ENCODE measurements around the gene RPUSD1.
"Not testable (repeated sequence)": the region's sequence is repeated elsewhere in the genome, so short reads cannot be mapped to it uniquely, and the experiment has no call there.

RPUSD1 gene

GRCh38 chr16:764848-765487 is 23.2 kb downstream of the RPUSD1 start:
- DNase-seq (ENCODE audit: low spot score), result no peak

- no peak for DNase-seq (ENCODE audit: low spot score)
Measured at GRCh38 chr16:764184-764750, 23.9 kb downstream of the RPUSD1 start.

GRCh38 chr16:763369-764183 is 24.6 kb downstream of the RPUSD1 start:
- DNase-seq (ENCODE audit: low spot score), result no peak

GRCh38 chr16:762595-763268 is 25.4 kb downstream of the RPUSD1 start:
- no peak for DNase-seq (ENCODE audit: low spot score)

GRCh38 chr16:761625-762513 is 26.3 kb downstream of the RPUSD1 start:
- DNase-seq (ENCODE audit: low spot score), result no peak

GRCh38 chr16:760545-761343 is 27.4 kb downstream of the RPUSD1 start, which contains the start of gene MSLN:
Gene MSLN (plus strand): TSS chr16:760734. CDS start chr16:762681, 1,947 bp downstream.
- no peak for DNase-seq (ENCODE audit: low spot score)

- no peak for DNase-seq (ENCODE audit: low spot score)
Measured at GRCh38 chr16:760065-760464, 28.1 kb downstream of the RPUSD1 start.

GRCh38 chr16:759110-759910 is 28.9 kb downstream of the RPUSD1 start:
- DNase-seq (ENCODE audit: low spot score), result no peak

GRCh38 chr16:756428-756827 is 31.8 kb downstream of the RPUSD1 start:
- DNase-seq (ENCODE audit: low spot score), result no peak

GRCh38 chr16:754656-755055 is 33.5 kb downstream of the RPUSD1 start:
- no peak for DNase-seq (ENCODE audit: low spot score)

- DNase-seq (ENCODE audit: low spot score), result not testable (repeated sequence)
Measured at GRCh38 chr16:754121-754607, 34.0 kb downstream of the RPUSD1 start.

GRCh38 chr16:752007-752312 is 36.2 kb downstream of the RPUSD1 start:
- no peak for DNase-seq (ENCODE audit: low spot score)

GRCh38 chr16:751152-752006 is 36.8 kb downstream of the RPUSD1 start:
- DNase-seq (ENCODE audit: low spot score), result no peak

GRCh38 chr16:750485-750884 is 37.7 kb downstream of the RPUSD1 start:
- no peak for DNase-seq (ENCODE audit: low spot score)

- DNase-seq (ENCODE audit: low spot score), result no peak
Measured at GRCh38 chr16:749010-749409, 39.2 kb downstream of the RPUSD1 start.

GRCh38 chr16:747978-748746 is 40.0 kb downstream of the RPUSD1 start:
- no peak for DNase-seq (ENCODE audit: low spot score)

GRCh38 chr16:746637-747036 is 41.5 kb downstream of the RPUSD1 start:
- no peak for DNase-seq (ENCODE audit: low spot score)

GRCh38 chr16:745739-746138 is 42.4 kb downstream of the RPUSD1 start:
- no peak for DNase-seq (ENCODE audit: low spot score)

Measured in activated CD4-positive, alpha-beta T cell treated with anti-CD3 and anti-CD28 coated beads, Interleukin-2, Interleukin-4, amounts not matched to agents 100 ng/mL and 50 ng/mL, durations not matched to agents 16 hours and 8 hours (primary cell).